Esophagus squamous epithelium (tissue), 4 donors: ENCODE results near the gene APAF1.

ENCODE experiments used
- CTCF ChIP-seq, 6 experiments: fragments of 450-650 bp in 4 of 6; fragments of 200-600 bp in 2 of 6; sonication (generic) in 2 of 6; IDR thresholded peaks; one replicate each; pipeline ENCODE4 v1.5.1; 2016 to 2019; ENCODE audit warnings: antibody characterized with exemption in 6 of 6, mild to moderate bottlenecking in 4 of 6, moderate library complexity in 4 of 6
- POLR2A ChIP-seq, 4 donors: fragments of 450-650 bp; IDR thresholded peaks; one replicate each; pipeline ENCODE4 v1.6.1; 2017; ENCODE audit warnings: antibody characterized with exemption in 4 of 4, mild to moderate bottlenecking in 4 of 4, moderate library complexity in 3 of 4

GRCh38 chr12:98601924-98602323 is 43.2 kb upstream of the APAF1 start:
- TF ChIP-seq POLR2A (IDR thresholded peaks at IDR 0.05) = no peak
- no peak for TF ChIP-seq CTCF (IDR thresholded peaks at IDR 0.05)
